ENCODE data around the gene MICA. TPM values are rescaled to one million over a fixed set of nuclear protein-coding genes. Genes with fewer than 3 reads are reported as not detected.

MICA gene
- polyA plus RNA-seq, 3 donors, result 5.6 to 16.5 (median 6.9) TPM

DNA sequence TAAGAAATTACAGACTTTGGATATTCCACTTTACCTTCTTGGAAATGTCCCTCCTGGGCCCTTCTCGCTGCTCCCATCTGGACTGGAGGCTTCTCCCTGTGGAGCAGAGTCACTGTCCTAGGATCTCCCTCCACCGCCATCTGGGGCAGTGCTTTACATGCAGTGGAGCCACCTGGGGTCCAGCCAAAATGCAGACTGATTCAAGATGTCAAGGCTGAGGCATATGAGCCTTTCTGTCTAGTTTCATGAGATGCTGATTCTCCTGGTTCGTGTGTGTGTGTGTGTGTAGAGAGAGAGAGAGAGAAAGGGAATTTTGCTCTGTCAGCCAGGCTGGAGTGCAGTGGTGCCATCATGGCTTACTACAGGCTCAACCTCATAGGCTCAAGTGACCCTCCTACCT lies 14.9 kb downstream of the MICA start:
- Histone ChIP-seq H3K36me3 (replicated peaks in 1 of 2; ENCODE audit: control insufficient read depth in 1 of 2, insufficient read depth in 2 of 2, low read length in 2 of 2) (peaks cover 28 to 35% of the 10 kb centered on the region in 2 donors), H3K27me3 (ENCODE audit: control insufficient read depth in 2 of 2, insufficient read depth in 2 of 2, low read length in 2 of 2) (peaks cover 6 to 8% of the 10 kb centered on the region in 2 donors), H3K79me2 (ENCODE audit: insufficient read depth, low read length) (no peaks in the 10 kb centered on the region), H3K9me3 (replicated peaks in 1 of 2; ENCODE audit: control insufficient read depth in 1 of 2, insufficient read depth in 1 of 2, low read length in 2 of 2) (peaks cover 0 to 6% of the 10 kb centered on the region in 2 donors), H3K27ac (ENCODE audit: low read depth in 1 of 2, low read length in 2 of 2) (no peak overlapping the region), H3K4me2 (replicated peaks; ENCODE audit: extremely low read depth, low read length, poor library complexity, severe bottlenecking) (no peak overlapping the region), H2AFZ (ENCODE audit: insufficient read depth, low read depth, low read length, poor library complexity, severe bottlenecking) (no peak overlapping the region), H4K20me1 (ENCODE audit: insufficient read depth, low read length) (peaks cover 1% of the 10 kb centered on the region), H3K4me1 (ENCODE audit: control insufficient read depth in 1 of 2, insufficient read depth in 2 of 2, low read length in 2 of 2) (no peaks in the 10 kb centered on the region), H3K4me3 (replicated peaks in 1 of 3; ENCODE audit: low read depth in 2 of 3, low read length in 3 of 3) (no peak overlapping the region), H3K9ac (ENCODE audit: insufficient read depth, low read length, poor library complexity, severe bottlenecking) (no peak overlapping the region)
- no peak overlapping the region for H3K27ac Mint-ChIP-seq
- H3K27me3 Mint-ChIP-seq (ENCODE audit: low read depth in 3 of 3), result peaks cover 8 to 20% (median 8%) of the 10 kb centered on the region in 3 donors
- no peak overlapping the region for H3K4me3 Mint-ChIP-seq
- 95% methylated on average over 2 of the region's 3 CpGs for WGBS (ENCODE audit: insufficient coverage)
- no peaks in the 10 kb centered on the region for H3K4me1 Mint-ChIP-seq
- peaks cover 3 to 13% (median 8%) of the 10 kb centered on the region in 7 donors for H3K9me3 Mint-ChIP-seq
- TF ChIP-seq, protein P1, sequence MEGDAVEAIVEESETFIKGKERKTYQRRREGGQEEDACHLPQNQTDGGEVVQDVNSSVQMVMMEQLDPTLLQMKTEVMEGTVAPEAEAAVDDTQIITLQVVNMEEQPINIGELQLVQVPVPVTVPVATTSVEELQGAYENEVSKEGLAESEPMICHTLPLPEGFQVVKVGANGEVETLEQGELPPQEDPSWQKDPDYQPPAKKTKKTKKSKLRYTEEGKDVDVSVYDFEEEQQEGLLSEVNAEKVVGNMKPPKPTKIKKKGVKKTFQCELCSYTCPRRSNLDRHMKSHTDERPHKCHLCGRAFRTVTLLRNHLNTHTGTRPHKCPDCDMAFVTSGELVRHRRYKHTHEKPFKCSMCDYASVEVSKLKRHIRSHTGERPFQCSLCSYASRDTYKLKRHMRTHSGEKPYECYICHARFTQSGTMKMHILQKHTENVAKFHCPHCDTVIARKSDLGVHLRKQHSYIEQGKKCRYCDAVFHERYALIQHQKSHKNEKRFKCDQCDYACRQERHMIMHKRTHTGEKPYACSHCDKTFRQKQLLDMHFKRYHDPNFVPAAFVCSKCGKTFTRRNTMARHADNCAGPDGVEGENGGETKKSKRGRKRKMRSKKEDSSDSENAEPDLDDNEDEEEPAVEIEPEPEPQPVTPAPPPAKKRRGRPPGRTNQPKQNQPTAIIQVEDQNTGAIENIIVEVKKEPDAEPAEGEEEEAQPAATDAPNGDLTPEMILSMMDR (IDR thresholded peaks at IDR 0.05), result no peak
- DNase-seq, result no peak
- intact Hi-C loops (cut with micrococcal nuclease), result no loop called here
- peaks cover 31 to 41% of the 10 kb centered on the region in 2 donors for H3K36me3 Mint-ChIP-seq

- WGBS (ENCODE audit: insufficient coverage), result 88% methylated on average over 2 of the region's 2 CpGs
- no peak overlapping the region for H3K27ac Mint-ChIP-seq
Observed at GRCh38 chr6:31419842-31420241, 16.4 kb downstream of the MICA start.

More at GRCh38 chr6:31419842-31420241, 16.4 kb downstream of the MICA start:
- no peaks in the 10 kb centered on the region for H3K4me1 Mint-ChIP-seq
- H2AFZ ChIP-seq (ENCODE audit: insufficient read depth, low read depth, low read length, poor library complexity, severe bottlenecking), result no peak overlapping the region
- no peak overlapping the region for H3K4me2 ChIP-seq (replicated peaks; ENCODE audit: extremely low read depth, low read length, poor library complexity, severe bottlenecking)
- H3K4me3 Mint-ChIP-seq, result no peak overlapping the region
- H3K9me3 ChIP-seq (replicated peaks in 1 of 2; ENCODE audit: control insufficient read depth in 1 of 2, insufficient read depth in 1 of 2, low read length in 2 of 2), result peaks cover 0 to 6% of the 10 kb centered on the region in 2 donors
- peaks cover 13 to 19% of the 10 kb centered on the region in 2 donors for H3K36me3 ChIP-seq (replicated peaks in 1 of 2; ENCODE audit: control insufficient read depth in 1 of 2, insufficient read depth in 2 of 2, low read length in 2 of 2)
- no peaks in the 10 kb centered on the region for H3K79me2 ChIP-seq (ENCODE audit: insufficient read depth, low read length)
- peaks cover 9 to 25% (median 10%) of the 10 kb centered on the region in 3 donors for H3K27me3 Mint-ChIP-seq (ENCODE audit: low read depth in 3 of 3)
- no peak overlapping the region for H3K27ac ChIP-seq (ENCODE audit: low read depth in 1 of 2, low read length in 2 of 2)
- no peak overlapping the region for H3K9ac ChIP-seq (ENCODE audit: insufficient read depth, low read length, poor library complexity, severe bottlenecking)
- no peak for DNase-seq
- H3K4me3 ChIP-seq (replicated peaks in 1 of 3; ENCODE audit: low read depth in 2 of 3, low read length in 3 of 3), result no peak overlapping the region
- no peaks in the 10 kb centered on the region for H4K20me1 ChIP-seq (ENCODE audit: insufficient read depth, low read length)
- TF ChIP-seq, protein P1 (IDR thresholded peaks at IDR 0.05), result no peak
- no peaks in the 10 kb centered on the region for H3K4me1 ChIP-seq (ENCODE audit: control insufficient read depth in 1 of 2, insufficient read depth in 2 of 2, low read length in 2 of 2)
- intact Hi-C loops (cut with micrococcal nuclease), result no loop called here
- H3K9me3 Mint-ChIP-seq, result peaks cover 3 to 12% (median 8%) of the 10 kb centered on the region in 7 donors
- H3K36me3 Mint-ChIP-seq, result peaks cover 21 to 25% of the 10 kb centered on the region in 2 donors
- H3K27me3 ChIP-seq (ENCODE audit: control insufficient read depth in 2 of 2, insufficient read depth in 2 of 2, low read length in 2 of 2), result peaks cover 6 to 13% of the 10 kb centered on the region in 2 donors
